ENCODE data around the gene RAB30. TPM values are rescaled to one million over a fixed set of nuclear protein-coding genes. Genes with fewer than 3 reads are reported as not detected.
"Not testable (repeated sequence)": the region's sequence is repeated elsewhere in the genome, so short reads cannot be mapped to it uniquely, and the experiment has no call there.

The RAB30 gene
- total and polyA plus RNA-seq, 7 experiments from 2014 or later: 7.4 to 50.2 (median 24.4) TPM

DNA sequence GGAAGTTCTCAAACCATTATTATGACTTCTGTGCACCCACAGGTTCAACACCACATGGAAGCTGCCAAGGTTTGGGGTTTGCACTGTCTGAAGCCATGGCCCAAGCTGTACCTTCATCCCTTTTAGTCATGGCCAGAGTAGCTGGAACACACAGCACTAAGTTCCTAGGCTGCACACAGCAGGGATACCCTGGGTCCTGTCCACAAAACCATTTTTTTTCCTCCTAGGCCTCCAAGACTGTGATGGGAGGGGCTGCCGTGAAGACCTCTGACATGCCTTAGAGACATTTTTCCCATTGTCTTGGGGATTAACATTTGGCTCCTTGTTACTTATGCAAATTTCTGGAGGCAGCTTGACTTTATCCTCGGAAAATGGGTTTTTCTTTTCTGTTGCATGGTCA lies 127.5 kb downstream of the RAB30 start:
- Mint-ChIP-seq H3K9me3 (peaks cover 4 to 49% (median 12%) of the 10 kb centered on the region in 11 donors), H3K27me3 (peaks cover 0 to 18% (median 0%) of the 10 kb centered on the region in 5 donors), H3K4me3 (no peak overlapping the region), H3K36me3 (peaks cover 3 to 30% (median 16%) of the 10 kb centered on the region in 5 donors), H3K4me1 (peaks cover 2 to 38% (median 14%) of the 10 kb centered on the region in 7 donors), H3K27ac (no peak overlapping the region)
- Histone ChIP-seq H3K27me3 (ENCODE audit: control insufficient read depth in 2 of 2, insufficient read depth in 2 of 2, low read length in 2 of 2) (no peaks in the 10 kb centered on the region), H3K36me3 (ENCODE audit: control insufficient read depth in 2 of 3, insufficient read depth in 3 of 3, low read length in 3 of 3) (no peaks in the 10 kb centered on the region), H3K4me1 (ENCODE audit: control insufficient read depth in 2 of 2, insufficient read depth in 2 of 2, low read length in 2 of 2) (no peaks in the 10 kb centered on the region), H3K4me3 (ENCODE audit: low read length) (no peak overlapping the region), H3K27ac (ENCODE audit: low read depth, low read length) (no peak overlapping the region), H3K9me3 (ENCODE audit: control insufficient read depth in 2 of 3, low read length in 3 of 3) (no peaks in the 10 kb centered on the region)
- DNase-seq (no peak), ATAC-seq (no peak)
- intact Hi-C loops (cut with micrococcal nuclease): no loop called here
- ChIA-PET POLR2A (interaction anchor here (1.0 to 1.6 kb wide), 3 partner anchors 12 to 25 kb away, joined by 3 to 5 read pairs (median 3); no protein-coding TSS in a partner anchor), CTCF (no interaction called here)

DNA sequence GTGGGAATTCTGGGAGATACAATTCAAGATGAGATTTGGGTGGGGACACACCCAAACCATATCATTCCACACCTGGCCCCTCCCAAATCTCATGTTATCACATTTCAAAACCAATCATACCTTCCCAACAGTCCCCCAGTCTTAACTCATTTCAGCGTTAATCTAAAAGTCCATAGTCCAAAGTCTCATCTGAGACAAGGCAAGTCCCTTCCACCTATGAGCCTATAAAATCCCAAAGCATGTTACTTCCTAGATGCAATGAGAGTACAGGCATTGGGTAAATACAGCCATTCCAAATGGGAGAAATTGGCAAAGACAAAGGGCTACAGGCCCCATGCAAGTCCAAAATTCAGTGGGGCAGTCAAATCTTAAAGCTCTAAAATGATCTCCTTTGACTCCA lies 128.3 kb downstream of the RAB30 start:
- intact Hi-C loops (cut with micrococcal nuclease); CTCF ChIA-PET; H3K27ac ChIP-seq (ENCODE audit: low read depth, low read length); H3K9me3 ChIP-seq (ENCODE audit: control insufficient read depth in 2 of 3, low read length in 3 of 3); DNase-seq; H3K4me1 ChIP-seq (ENCODE audit: control insufficient read depth in 2 of 2, insufficient read depth in 2 of 2, low read length in 2 of 2); H3K4me3 ChIP-seq (ENCODE audit: low read length); H3K36me3 ChIP-seq (ENCODE audit: control insufficient read depth in 2 of 3, insufficient read depth in 3 of 3, low read length in 3 of 3); H3K27me3 ChIP-seq (ENCODE audit: control insufficient read depth in 2 of 2, insufficient read depth in 2 of 2, low read length in 2 of 2); H3K4me3 Mint-ChIP-seq; ATAC-seq: not testable (repeated sequence)
- H3K9me3 Mint-ChIP-seq: peaks cover 4 to 47% (median 12%) of the 10 kb centered on the region in 11 donors
- peaks cover 0 to 12% (median 0%) of the 10 kb centered on the region in 5 donors for H3K27me3 Mint-ChIP-seq
- peak overlapping the region in 1 of 9 donors; percentile 43 for H3K27ac Mint-ChIP-seq
- POLR2A ChIA-PET: interaction anchor here (1.1 kb wide), 1 partner anchor 13 kb away, joined by 3 read pairs; no protein-coding TSS in a partner anchor
- peaks cover 3 to 30% (median 20%) of the 10 kb centered on the region in 5 donors for H3K36me3 Mint-ChIP-seq
- H3K4me1 Mint-ChIP-seq: peaks cover 3 to 34% (median 14%) of the 10 kb centered on the region in 7 donors

DNA sequence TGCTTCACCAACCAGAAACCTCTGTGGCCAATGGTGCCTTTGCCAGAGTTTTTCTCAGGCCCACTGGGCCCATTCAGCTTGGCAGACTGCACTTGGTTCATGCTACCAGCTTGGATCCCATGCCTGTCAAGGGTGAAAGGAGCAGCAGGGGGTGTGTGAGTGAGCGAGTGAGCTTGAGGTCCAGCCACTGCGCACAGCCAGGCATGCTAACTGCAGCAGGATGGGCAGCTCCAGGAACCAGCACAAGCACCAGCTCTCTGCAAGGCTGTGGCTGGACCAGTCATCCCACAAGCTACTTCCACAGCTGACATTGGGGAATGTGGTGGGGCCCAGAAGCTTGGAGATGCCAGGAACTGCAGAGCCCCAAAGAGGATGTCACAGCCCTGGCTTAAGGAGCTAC lies 129.3 kb downstream of the RAB30 start:
- Histone ChIP-seq H3K4me1 (ENCODE audit: control insufficient read depth in 2 of 2, insufficient read depth in 2 of 2, low read length in 2 of 2) (no peaks in the 10 kb centered on the region), H3K27ac (ENCODE audit: low read depth, low read length) (no peak overlapping the region), H3K4me3 (ENCODE audit: low read length) (no peak overlapping the region), H3K36me3 (ENCODE audit: control insufficient read depth in 2 of 3, insufficient read depth in 3 of 3, low read length in 3 of 3) (no peaks in the 10 kb centered on the region), H3K9me3 (ENCODE audit: control insufficient read depth in 2 of 3, low read length in 3 of 3) (no peaks in the 10 kb centered on the region), H3K27me3 (ENCODE audit: control insufficient read depth in 2 of 2, insufficient read depth in 2 of 2, low read length in 2 of 2) (no peaks in the 10 kb centered on the region)
- H3K27me3 Mint-ChIP-seq: peaks cover 0 to 9% (median 0%) of the 10 kb centered on the region in 5 donors
- ATAC-seq (no peak), DNase-seq (no peak)
- H3K9me3 Mint-ChIP-seq: peaks cover 4 to 47% (median 12%) of the 10 kb centered on the region in 11 donors
- no peak overlapping the region for H3K4me3 Mint-ChIP-seq
- H3K36me3 Mint-ChIP-seq: peaks cover 3 to 30% (median 20%) of the 10 kb centered on the region in 5 donors
- intact Hi-C loops (cut with micrococcal nuclease): no loop called here
- H3K27ac Mint-ChIP-seq: no peak overlapping the region
- ChIA-PET POLR2A (interaction anchor here (0.7 to 1.8 kb wide), 7 partner anchors 9 to 214 kb away, joined by 4 to 7 read pairs (median 4); partner anchors contain the start of gene PCF11), CTCF (interaction anchor here (0.7 to 1.7 kb wide), 4 partner anchors 13 to 103 kb away, joined by 3 to 5 read pairs (median 4); no protein-coding TSS in a partner anchor)
- peaks cover 3 to 31% (median 14%) of the 10 kb centered on the region in 7 donors for H3K4me1 Mint-ChIP-seq

DNA sequence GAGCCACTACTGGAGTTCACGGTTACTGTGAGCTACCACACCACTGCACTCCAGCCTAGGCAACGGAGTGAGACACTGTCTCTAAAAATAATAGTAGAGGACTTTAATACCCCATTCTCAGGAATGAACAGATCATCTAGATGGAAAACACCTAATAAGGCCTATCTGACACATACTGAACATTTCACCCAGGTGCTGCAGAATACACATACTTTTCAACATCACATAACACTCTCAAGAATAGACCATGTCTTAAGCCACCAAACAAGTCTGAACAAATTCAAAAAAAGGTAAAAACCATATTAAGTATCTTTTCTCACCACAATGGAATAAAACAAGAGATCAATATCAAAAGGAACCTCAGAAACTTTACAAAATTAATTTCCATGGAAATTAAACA lies 132.2 kb downstream of the RAB30 start:
- Mint-ChIP-seq H3K4me1 (peaks cover 3 to 37% (median 14%) of the 10 kb centered on the region in 7 donors), H3K27ac (peak overlapping the region in 1 of 9 donors; percentile 31), H3K27me3 (no peaks in the 10 kb centered on the region), H3K36me3 (peaks cover 3 to 33% (median 15%) of the 10 kb centered on the region in 5 donors), H3K9me3 (peaks cover 2 to 39% (median 9%) of the 10 kb centered on the region in 11 donors), H3K4me3 (no peak overlapping the region)
- intact Hi-C loops (cut with micrococcal nuclease): no loop called here
- ChIA-PET CTCF (interaction anchor here (1.9 kb wide), 1 partner anchor 9 kb away, joined by 9 read pairs; no protein-coding TSS in a partner anchor), POLR2A (interaction anchor here (0.9 to 2.2 kb wide), 4 partner anchors 10 to 32 kb away, joined by 3 to 8 read pairs (median 4); no protein-coding TSS in a partner anchor)
- H3K4me3 ChIP-seq (ENCODE audit: low read length): no peak overlapping the region
- no peaks in the 10 kb centered on the region for H3K27me3 ChIP-seq (ENCODE audit: control insufficient read depth in 2 of 2, insufficient read depth in 2 of 2, low read length in 2 of 2)
- no peaks in the 10 kb centered on the region for H3K4me1 ChIP-seq (ENCODE audit: control insufficient read depth in 2 of 2, insufficient read depth in 2 of 2, low read length in 2 of 2)
- H3K27ac ChIP-seq (ENCODE audit: low read depth, low read length): no peak overlapping the region
- ATAC-seq (no peak), DNase-seq (no peak)
- H3K9me3 ChIP-seq (ENCODE audit: control insufficient read depth in 2 of 3, low read length in 3 of 3): no peaks in the 10 kb centered on the region
- H3K36me3 ChIP-seq (ENCODE audit: control insufficient read depth in 2 of 3, insufficient read depth in 3 of 3, low read length in 3 of 3): no peaks in the 10 kb centered on the region

DNA sequence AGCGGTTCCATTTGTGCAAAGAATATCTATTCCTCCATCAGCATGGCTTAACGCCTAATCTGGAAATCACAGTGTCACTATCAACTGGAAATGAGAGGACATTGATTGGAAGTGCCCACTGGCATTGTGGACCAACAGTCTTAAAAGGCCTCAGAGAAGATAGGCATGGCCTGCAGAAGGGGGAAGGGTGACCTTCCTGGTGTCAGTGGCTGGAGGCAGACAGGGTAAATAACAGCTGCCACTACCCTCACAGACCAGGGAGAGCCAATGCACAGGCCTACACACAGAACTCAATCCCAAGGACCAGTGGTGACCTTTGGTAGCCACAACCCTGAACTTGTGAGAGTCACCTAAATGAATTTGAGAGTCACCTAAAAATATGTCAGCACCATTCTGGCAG lies 134.1 kb downstream of the RAB30 start:
- H3K36me3 Mint-ChIP-seq: peaks cover 0 to 36% (median 4%) of the 10 kb centered on the region in 5 donors
- peaks cover 2 to 24% (median 5%) of the 10 kb centered on the region in 11 donors for H3K9me3 Mint-ChIP-seq
- ChIA-PET POLR2A (interaction anchor here (0.8 to 2.2 kb wide), 2 partner anchors 11 to 64 kb away, joined by 3 to 6 read pairs; no protein-coding TSS in a partner anchor), CTCF (interaction anchor here (0.6 kb wide), 1 partner anchor 70 kb away, joined by 3 read pairs; no protein-coding TSS in a partner anchor)
- Histone ChIP-seq H3K27me3 (ENCODE audit: control insufficient read depth in 2 of 2, insufficient read depth in 2 of 2, low read length in 2 of 2) (no peaks in the 10 kb centered on the region), H3K36me3 (ENCODE audit: control insufficient read depth in 2 of 3, insufficient read depth in 3 of 3, low read length in 3 of 3) (no peaks in the 10 kb centered on the region), H3K27ac (ENCODE audit: low read depth, low read length) (no peak overlapping the region), H3K4me1 (ENCODE audit: control insufficient read depth in 2 of 2, insufficient read depth in 2 of 2, low read length in 2 of 2) (peaks cover 0 to 7% of the 10 kb centered on the region in 2 donors), H3K9me3 (ENCODE audit: control insufficient read depth in 2 of 3, low read length in 3 of 3) (no peaks in the 10 kb centered on the region), H3K4me3 (ENCODE audit: low read length) (no peak overlapping the region)
- H3K27me3 Mint-ChIP-seq: no peaks in the 10 kb centered on the region
- DNase-seq: no peak
- no peak overlapping the region for H3K27ac Mint-ChIP-seq
- intact Hi-C loops (cut with micrococcal nuclease): no loop called here
- ATAC-seq: no peak
- no peak overlapping the region for H3K4me3 Mint-ChIP-seq
- peaks cover 7 to 50% (median 28%) of the 10 kb centered on the region in 7 donors for H3K4me1 Mint-ChIP-seq

DNA sequence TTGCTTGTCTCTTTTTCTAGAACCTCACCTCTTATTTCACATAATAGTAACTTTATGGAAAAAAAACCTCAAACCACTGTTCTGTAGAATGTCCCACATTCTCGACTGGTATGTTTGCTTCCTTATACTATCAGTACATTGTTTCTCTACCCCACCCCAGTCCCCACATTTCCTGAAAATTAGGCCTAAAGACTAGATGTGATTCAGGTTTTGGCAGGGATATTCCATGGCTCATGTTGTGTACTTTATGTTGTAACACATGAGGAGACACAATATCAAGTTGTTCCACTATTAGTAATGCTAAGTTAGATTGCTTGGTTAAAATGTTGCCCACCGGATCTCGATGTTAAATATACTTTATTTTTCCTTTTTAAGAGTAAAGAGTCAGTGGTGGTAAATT lies 135.4 kb downstream of the RAB30 start:
- intact Hi-C loops (cut with micrococcal nuclease): no loop called here
- H3K27me3 Mint-ChIP-seq: no peaks in the 10 kb centered on the region
- H3K36me3 Mint-ChIP-seq: peaks cover 0 to 35% (median 4%) of the 10 kb centered on the region in 5 donors
- DNase-seq (no peak), ATAC-seq (no peak)
- no peak overlapping the region for H3K4me3 ChIP-seq (ENCODE audit: low read length)
- no peak overlapping the region for H3K27ac ChIP-seq (ENCODE audit: low read depth, low read length)
- peaks cover under 1 to 13% (median 5%) of the 10 kb centered on the region in 11 donors for H3K9me3 Mint-ChIP-seq
- peaks cover 14 to 52% (median 33%) of the 10 kb centered on the region in 7 donors for H3K4me1 Mint-ChIP-seq
- H3K9me3 ChIP-seq (ENCODE audit: control insufficient read depth in 2 of 3, low read length in 3 of 3): no peaks in the 10 kb centered on the region
- H3K4me1 ChIP-seq (ENCODE audit: control insufficient read depth in 2 of 2, insufficient read depth in 2 of 2, low read length in 2 of 2): peaks cover 0 to 20% of the 10 kb centered on the region in 2 donors
- H3K27me3 ChIP-seq (ENCODE audit: control insufficient read depth in 2 of 2, insufficient read depth in 2 of 2, low read length in 2 of 2): no peaks in the 10 kb centered on the region
- ChIA-PET POLR2A (interaction anchor here (0.9 to 1.2 kb wide), 2 partner anchors 11 to 68 kb away, joined by 3 to 4 read pairs; no protein-coding TSS in a partner anchor), CTCF (no interaction called here)
- no peaks in the 10 kb centered on the region for H3K36me3 ChIP-seq (ENCODE audit: control insufficient read depth in 2 of 3, insufficient read depth in 3 of 3, low read length in 3 of 3)
- H3K4me3 Mint-ChIP-seq: no peak overlapping the region
- no peak overlapping the region for H3K27ac Mint-ChIP-seq

Data from naive thymus-derived CD4-positive, alpha-beta T cell (primary cell).